ENCODE data around the gene DYNLT4.
"Not testable (repeated sequence)": the region's sequence is repeated elsewhere in the genome, so short reads cannot be mapped to it uniquely, and the experiment has no call there.

Gene DYNLT4

DNA sequence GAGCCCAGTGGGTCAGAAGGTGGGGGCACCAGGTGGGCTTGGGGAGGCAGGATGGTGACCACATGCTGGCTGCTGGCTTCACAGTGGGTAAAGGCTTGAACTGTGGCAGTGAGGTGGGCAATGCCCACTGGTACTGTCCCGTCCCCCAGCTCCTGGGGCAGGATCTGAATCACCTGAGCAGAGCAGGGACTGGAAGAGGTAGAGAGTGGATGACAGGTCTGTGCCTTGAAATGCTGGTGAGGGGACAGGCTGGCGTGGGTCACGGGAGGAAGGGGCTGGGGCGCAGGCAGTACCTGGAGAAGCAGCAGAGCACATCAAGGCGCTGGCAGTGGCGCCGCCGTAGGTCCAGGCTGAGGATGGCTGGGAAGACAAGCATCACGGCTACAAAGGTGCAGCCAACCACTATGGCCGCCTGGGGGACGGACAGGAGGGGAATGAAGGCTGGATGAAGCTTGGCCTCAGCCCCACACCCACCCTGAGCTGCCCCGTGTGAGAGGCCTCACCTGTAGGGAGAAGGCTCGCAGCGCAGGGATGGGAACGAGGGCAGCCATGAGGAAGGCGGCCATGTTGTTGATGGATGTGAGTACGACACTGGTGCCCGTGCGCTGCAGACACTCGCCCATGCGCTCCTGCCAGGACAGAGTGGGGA lies 21.0 kb upstream of the DYNLT4 start:
- DNase-seq, result no peak

DNA sequence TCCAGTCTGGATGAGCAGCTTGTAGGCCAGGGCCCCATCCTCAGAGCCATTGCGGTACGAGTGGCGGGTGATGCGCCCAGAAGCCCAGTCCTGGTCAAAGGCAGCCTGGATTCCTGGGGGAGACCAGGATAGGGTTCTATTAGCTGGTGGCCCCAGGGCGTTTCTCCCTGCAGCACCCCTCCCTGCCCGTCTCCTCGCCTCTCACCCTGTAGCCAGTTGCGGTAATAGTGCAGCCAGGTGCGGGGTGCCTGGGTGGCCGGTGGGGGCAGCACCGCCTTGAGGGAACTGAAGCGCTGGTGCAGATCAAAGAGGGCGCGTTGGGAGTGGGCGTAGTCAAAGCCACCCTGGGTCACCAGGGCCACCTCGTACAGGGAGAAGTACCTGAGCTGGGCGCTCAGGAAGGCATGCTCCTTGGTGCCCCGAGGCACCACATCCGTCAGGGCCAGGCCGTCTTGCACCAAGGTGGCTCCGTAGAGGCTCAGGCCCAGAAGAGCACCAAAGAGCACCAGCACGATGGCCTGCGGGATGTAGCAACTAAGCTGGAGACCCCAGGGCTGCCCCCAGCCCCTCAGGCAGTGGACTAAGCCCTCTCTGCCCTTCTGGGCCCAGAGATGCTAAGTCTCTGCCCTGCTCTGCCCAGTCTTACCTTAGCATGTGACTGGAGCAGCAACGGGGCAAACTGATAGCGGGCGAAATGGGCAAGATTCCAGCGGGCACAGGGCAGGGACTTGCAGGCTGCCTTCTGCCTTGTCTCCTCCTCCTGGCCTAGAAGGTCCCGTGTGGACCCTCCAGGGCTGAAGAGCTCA lies 20.2 kb upstream of the DYNLT4 start:
- no peak for DNase-seq

GRCh38 chr1:44826375-44827196 lies 19.4 kb upstream of the DYNLT4 start:
- no peak for DNase-seq

DNA sequence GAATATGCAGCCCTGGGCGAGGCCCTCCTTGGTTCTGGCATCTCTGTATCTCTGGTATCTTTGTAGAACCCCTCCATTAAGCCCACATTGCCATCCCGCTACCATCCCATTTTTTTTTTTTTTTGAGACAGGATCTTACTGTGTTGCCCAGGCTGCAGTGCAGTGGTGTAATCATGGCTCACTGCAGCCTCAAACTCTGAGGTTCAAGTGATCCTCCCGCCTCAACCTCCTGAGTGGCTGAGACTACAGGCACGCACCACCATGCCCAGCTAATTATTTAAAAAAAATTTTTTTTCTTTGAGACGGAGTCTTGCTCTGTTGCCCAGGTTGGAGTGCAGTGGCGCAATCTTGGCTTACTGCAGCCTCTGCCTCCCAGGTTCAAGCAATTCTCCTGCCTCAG lies 17.2 kb upstream of the DYNLT4 start:
- DNase-seq, result not testable (repeated sequence)

DNA sequence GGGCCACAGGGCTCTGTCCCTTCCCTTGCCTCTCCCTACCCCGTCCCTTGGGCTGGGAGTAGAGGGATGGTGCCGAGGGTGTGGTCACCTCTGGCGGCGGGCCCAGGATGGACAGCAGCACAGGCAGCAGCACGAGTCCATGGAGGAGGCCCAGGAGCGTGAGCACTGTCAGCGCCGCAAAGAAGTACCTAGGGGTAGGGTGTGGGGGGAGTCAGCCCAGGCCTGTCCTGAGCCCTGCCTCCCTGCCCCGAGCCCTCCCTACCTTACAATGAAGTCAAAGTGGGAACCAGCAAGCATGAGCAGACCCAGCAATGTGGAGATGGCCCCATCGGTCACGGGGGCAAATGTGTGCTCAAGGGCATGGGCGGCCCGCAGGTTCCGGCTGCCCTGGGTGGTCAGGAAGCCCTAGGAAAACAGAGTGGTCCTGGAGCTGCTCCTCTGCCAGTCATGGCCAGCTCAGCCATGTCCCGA lies 15.9 kb upstream of the DYNLT4 start:
- no peak for DNase-seq

GRCh38 chr1:44822131-44822701 lies 15.1 kb upstream of the DYNLT4 start:
- no peak for DNase-seq

DNA sequence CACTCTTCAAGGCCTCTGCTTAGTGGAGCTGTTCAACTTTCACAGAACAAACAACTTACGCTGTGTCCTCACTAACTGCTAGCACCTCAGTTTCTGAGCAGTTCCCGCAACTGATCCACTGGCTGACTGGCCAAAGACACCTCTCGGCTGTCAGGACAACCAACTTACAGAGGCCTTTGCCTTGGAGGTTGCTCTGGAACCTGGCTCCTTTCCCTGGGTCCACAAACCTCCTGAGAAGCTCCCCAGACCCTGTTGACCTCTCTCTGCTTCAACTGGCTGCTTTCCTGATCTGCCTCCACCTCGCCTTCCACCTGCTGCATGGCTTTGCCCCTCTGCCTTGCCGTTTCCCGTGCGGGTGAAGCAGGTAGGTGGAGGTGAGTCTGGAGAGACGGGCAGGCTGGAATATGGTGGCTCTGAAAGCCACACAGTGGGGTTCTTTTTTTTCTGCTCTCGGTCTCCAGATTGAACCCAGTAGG lies 14.1 kb upstream of the DYNLT4 start:
- DNase-seq, result no peak

DNA sequence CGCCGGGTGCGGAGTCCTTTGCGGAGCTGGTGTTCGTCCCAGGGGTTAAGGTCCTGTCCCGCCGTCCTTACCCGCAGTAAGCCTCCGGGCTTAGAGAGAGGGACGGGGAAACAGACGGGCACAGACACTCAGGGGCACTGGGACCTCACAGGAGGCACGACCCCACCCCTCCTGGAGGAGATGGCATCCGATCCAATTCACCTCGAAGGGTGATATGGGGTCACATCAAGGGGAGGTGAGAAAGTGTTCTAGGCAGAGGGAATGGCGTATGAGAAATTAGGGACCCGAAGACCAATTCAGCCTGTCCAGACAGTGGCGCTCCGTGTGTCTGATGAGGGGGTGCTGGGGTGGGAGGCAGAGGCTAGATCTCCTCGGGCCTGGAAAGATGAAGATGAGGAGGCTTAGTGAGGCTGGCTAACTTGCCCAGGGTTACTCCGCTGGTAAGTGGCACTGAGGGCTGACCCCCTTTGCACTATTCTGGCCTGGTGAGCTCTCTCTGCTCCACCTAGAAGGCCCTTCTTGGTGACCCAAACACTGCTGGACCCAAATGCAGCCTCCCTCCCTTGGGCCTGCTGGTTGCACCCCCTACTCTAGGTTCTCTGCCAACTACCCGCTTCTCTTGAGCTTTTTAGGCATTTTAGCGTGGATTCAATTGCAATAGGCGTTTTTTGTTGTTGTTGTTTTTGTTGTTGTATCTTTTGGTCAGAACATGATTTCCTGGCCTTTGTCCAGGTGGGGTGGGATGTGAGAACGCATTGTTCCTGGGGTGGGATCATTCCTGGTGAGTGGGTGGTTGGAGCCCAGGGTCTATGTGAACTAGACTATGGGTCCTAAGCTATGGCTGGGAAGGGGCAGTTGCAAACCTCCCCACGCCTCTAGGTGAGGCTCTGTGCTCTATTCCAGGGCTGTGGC lies 13.4 kb upstream of the DYNLT4 start:
- no peak for DNase-seq

DNA sequence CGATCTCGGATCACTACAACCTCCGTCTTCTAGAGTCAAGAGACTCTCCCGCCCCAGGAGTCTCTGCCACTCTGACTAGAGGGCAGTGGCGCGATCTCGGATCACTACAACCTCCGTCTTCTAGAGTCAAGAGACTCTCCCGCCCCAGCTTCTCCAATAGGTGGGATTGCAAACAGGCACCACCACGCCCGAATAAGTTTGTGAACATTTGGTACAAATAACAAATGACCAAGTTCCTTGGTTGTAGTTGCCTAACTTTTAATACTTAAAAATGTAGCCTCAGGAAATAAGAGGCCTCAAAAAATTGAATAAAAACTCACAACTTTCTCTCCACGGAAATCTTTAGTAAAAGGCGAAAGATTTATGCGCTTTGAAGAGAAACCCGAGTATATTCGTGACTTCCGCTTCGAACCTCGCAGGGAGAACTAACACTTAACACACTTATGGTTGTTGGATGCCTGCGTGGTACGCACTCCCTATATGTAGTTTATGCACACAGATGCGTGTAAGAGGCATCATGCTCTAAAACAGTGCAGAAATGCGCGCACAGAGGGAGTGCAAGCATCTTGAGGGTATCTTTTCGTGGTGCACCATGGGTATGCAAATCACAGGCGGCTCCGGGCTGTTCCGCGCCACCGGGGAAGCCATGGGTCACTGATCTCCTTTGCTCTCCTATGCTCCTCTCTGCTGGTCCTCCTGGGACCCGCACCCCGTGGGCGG lies 12.6 kb upstream of the DYNLT4 start:
- DNase-seq, result peak; percentile 98

DNA sequence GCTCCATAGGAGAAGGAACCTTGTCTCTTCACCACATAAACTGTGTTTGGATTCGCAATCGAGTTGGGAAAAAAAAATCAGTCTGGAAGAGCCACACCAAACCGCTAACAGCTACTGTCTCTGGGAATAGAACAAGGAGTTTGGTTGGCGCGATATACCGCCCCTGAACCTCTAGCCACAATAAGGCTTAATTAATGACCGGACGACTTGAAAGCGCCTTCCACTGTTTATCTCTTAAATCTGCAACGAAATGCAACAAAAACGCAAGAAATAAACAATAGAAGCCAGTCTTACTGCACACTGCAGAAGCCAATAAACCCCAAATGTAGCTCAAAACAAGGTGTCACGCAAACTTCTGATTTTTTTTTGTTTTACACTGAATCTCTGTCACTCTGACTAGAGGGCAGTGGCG lies 12.1 kb upstream of the DYNLT4 start:
- DNase-seq, result no peak

DNA sequence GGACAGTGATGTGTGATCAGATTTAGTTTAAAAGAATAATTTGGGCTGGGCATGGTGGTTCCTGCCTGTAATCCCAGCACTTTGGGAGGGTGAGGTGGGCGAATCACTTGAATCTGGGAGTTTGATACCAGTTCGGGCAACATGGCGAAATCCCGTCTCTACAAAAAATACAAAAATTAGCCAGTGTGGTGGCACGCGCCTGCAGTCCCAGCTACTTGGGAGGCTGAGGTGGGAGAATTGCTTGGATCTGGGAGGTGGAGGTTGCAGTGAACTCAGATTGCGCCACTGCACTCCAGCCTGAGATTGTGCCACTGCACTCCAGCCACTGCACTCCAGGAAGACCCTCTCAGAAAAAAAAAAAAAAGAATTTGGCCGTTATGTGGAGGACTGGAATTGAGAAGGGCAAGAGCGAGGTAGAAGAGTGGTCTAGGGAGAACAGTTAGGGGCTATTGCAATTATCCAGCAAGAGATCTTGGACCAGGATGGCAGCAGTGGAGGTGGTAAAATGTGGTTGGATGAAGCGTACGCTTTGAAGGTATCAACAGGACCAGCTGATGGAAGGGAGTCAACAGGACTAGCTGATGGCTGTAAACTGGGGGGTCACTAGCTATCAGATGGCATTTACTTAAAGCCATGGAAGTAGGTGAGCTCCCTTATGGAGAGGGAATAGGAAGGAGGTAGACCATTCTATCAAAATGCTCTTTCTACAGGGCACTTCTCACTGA lies 10.8 kb upstream of the DYNLT4 start:
- no peak for DNase-seq

DNA sequence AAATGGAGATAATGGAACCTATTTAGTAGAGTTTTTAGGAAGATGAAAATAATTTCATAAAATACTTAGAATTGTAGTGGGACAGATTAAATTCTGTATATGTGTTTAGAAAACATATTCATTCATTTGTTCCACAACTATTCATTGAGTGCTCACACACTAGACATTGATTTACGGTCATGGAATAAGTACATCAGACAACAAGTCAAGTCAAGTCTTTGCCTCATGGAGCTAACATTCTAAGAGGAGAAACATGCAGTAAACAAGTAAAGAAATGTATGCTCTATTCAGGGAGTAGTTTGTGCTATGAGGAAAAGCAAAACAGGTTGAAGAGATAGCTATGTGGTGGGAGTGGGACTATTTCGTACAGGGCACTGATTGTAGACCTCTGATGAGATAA lies 10.2 kb upstream of the DYNLT4 start:
- no peak for DNase-seq

- not testable (repeated sequence) for DNase-seq
These were observed 8.8 kb upstream of the DYNLT4 start for GRCh38 chr1:44815926-44816325.

DNA sequence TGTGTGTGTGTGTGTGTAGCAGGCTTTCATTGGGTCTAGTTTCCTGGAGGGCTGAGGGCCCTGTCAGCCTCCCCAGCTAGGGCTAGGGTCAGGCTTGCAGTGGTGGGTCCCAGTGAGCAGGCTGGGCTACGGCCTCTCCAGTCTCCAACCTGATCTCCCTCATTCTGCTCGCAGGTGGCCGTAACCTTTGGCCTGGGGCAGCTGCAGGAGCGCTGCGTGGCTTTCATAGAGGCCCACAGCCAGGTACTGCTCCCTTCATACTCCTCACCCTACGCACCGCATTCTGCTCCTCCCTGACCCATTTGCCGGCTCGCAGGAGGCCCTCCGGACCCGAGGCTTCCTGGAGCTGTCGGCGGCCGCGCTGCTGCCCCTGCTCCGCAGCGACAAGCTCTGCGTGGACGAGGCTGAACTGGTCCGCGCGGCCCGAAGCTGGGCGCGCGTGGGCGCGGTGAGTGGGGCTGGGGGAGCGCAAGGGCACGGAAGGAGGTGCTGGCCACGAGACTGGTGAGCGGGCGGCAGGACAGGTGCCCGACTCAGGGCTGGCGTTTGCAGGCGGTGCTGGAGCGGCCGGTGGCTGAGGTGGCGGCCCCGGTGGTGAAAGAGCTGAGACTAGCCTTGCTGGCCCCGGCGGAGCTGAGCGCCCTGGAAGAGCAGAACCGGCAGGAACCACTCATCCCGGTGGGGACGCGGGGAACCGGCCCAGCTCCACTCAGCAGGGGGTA lies 5.8 kb upstream of the DYNLT4 start:
- DNase-seq, result no peak

DNA sequence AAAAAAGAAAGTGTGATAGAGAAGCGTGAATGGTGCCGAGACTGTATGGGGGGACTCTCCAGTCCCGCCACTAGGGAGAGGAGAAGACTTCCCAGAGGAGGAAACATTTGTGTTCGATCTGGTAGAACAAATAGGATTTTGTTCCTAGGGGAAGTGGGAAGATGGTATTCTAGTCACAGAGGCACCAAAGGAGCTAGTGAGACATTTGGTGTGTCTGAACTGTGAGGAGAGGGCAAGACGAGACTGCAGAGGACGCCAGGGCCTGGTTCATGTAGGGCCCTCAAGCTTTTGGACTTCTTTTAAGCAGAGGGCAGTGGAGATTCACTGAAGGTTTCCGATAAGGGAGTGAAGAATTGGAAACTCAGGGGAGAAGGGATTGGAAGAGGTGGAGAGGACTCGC lies 4.1 kb upstream of the DYNLT4 start:
- no peak for DNase-seq

DNA sequence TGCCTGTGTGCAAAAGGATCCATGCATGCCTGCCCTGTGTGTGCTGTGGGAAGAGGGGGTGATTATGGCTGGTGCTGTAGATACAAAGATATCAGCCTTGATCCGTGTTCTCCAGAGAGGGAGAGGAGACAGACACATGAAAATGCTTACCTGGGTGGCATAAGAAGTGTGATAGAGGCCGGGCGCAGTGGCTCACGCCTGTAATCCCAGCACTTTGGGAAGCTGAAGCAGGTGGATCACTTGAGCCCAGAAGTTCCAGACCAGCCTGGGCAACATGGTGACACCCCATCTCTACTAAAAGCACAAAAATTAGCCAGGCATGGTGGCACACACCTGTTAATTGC lies 3.6 kb upstream of the DYNLT4 start:
- DNase-seq, result not testable (repeated sequence)

DNA sequence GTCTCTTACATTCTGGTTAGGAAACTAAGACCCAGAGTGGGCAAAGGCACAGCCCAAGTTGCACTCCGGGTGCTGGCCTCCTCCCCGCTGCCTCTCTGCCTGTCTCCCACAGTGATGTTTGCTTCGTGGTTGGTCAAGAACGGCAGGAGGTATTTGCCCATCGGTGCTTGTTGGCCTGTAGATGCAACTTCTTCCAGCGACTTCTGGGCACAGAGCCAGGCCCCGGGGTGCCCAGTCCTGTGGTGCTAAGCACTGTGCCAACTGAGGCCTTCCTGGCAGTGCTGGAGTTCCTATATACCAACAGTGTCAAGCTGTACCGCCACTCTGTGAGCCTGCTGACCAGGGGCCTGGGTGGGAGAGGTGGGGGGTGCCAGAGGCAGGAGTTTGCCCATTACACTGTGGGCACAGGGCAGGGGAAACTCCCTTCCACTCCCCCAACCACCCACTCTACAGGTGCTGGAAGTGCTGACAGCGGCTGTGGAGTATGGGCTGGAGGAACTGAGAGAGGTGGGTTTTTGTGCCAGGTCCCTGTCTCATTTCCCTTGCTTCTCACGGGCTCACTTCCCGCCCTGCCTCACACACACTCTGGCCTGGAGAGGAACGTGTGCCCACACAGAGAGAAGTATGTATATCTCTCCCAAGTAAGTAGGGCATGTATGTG lies 3.1 kb upstream of the DYNLT4 start:
- DNase-seq, result no peak

DNA sequence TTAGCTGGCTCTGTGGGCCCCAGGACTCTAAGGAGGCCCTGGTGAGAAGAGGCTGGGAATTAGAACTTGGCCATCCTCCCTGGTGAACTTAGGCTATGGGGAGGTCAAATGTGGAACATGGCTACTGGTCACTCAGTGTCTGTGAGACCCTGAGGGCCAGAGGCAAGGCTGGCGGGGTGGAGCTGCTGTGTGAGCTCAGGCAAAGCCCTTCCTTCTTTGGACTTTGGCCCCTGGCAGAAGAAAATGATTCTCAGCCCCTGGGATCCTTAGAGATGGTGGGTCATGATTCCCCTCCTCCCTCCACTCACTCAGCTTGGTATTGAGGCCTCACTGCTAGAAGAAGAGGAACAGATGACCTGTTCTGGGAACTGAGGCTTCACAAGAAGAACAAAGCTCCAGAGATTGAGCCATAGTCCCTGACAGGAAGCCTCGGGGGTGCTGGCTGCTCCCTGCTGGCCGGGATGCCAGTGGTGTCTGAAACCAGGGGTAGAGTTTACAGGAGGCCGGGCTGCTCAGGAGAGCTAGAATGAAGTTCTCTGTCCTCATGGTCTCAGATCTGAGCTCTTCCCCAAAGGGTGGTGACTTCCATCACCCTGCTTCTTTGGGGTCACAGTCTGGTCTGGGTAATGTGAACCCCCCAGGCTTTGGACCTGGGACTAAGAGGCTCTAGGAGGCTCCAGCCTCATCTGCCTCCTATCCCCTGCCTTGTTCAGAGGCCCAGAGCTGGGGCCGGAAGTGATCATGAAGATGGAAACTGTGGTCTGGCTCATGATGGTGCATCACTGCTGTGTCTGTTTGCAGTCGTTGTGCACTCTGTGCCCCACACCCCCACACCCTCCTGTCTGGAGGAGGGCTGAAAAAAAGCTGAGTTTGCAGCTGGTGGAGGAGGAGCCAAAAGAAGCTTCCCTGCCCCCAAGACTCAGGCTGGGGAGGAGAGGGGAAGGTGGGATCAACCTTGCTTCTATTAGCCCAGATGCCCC lies 2.1 kb upstream of the DYNLT4 start:
- DNase-seq, result peak; percentile 82
